Gastrocnemius medialis (tissue), 4 donors: ENCODE data around the gene GPHN.

Experiments
- POLR2A ChIP-seq, 2 donors: fragments of 450-650 bp; IDR thresholded peaks; one replicate each; pipeline ENCODE4 v1.6.1; 2017; ENCODE audit warnings: antibody characterized with exemption in 2 of 2, mild to moderate bottlenecking in 2 of 2, moderate library complexity in 2 of 2
- TF ChIP-seq, protein P1 (sequence below), 5 experiments: fragments of 450-650 bp in 3 of 5; fragments of 200-600 bp in 2 of 5; sonication (generic) in 2 of 5; IDR thresholded peaks in 4 of 5; conservative IDR thresholded peaks in 1 of 5; 1 replicate in 4 of 5; 2 replicates in 1 of 5; pipeline ENCODE4 v1.5.1; 2016 to 2019; ENCODE audit warnings: antibody characterized with exemption in 5 of 5, mild to moderate bottlenecking in 3 of 5, moderate library complexity in 3 of 5

DNA sequence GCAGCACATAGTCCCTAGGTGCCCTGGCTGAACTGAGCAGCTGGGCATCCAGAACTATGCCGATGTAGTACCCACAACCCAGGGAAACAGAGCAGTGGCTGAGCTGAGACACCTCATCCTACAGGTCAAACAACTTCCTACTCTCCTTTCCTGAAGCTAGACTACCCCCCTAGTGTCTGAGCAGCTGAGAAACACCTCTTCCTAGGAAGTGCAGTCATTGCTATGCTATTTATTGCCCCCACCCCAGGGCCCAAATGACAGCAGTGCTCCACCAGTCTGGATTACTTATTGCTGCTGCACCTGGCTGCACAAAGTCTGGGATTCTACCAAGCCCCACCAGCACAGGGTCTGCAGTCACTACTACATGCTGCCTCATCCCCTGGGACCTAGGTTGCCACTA is 664.6 kb downstream of the GPHN start:
- TF ChIP-seq POLR2A (IDR thresholded peaks at IDR 0.05) = no peak
- TF ChIP-seq, protein P1, sequence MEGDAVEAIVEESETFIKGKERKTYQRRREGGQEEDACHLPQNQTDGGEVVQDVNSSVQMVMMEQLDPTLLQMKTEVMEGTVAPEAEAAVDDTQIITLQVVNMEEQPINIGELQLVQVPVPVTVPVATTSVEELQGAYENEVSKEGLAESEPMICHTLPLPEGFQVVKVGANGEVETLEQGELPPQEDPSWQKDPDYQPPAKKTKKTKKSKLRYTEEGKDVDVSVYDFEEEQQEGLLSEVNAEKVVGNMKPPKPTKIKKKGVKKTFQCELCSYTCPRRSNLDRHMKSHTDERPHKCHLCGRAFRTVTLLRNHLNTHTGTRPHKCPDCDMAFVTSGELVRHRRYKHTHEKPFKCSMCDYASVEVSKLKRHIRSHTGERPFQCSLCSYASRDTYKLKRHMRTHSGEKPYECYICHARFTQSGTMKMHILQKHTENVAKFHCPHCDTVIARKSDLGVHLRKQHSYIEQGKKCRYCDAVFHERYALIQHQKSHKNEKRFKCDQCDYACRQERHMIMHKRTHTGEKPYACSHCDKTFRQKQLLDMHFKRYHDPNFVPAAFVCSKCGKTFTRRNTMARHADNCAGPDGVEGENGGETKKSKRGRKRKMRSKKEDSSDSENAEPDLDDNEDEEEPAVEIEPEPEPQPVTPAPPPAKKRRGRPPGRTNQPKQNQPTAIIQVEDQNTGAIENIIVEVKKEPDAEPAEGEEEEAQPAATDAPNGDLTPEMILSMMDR (IDR thresholded peaks at IDR 0.05 in 4 of 5, conservative IDR thresholded peaks at IDR 0.05 in 1 of 5) = no peak
